HEK293 (cell line): ENCODE results near the gene RBFOX2.

Experiments used
- CTCF ChIA-PET: fragments of 350-600 bp; formaldehyde crosslinking; extraction: SDS; loops from one replicate; lab custom pipeline; 2021; ENCODE audit warnings: antibody characterized with exemption; lab: Yijun Ruan, JAX
- POLR2A ChIA-PET: fragments of 300-600 bp; formaldehyde crosslinking; extraction: SDS; loops from one replicate; lab custom pipeline; 2020; ENCODE audit warnings: antibody characterized with exemption, inconsistent platforms; lab: Yijun Ruan, JAX
- H3K27ac ChIP-seq: fragments of 200-500 bp; sonication (Bioruptor generic); 2 replicates; pipeline ENCODE4 v1.5.1; 2014; ENCODE audit warnings: low read depth, low read length, control low read depth, inconsistent platforms; ENCODE audit errors: extremely low read depth
- H3K36me3 ChIP-seq, 2 experiments: fragments of 200-500 bp in 1 of 2; sonication (Bioruptor generic) in 1 of 2; 1 replicate in 1 of 2; 2 replicates in 1 of 2; pipeline ENCODE4 v1.5.1; 2014 to 2017; ENCODE audit warnings: inconsistent platforms in 2 of 2, low read length in 2 of 2; ENCODE audit not compliant: control insufficient read depth in 2 of 2, insufficient read depth in 1 of 2
- H3K4me1 ChIP-seq: fragments of 200-500 bp; sonication (Bioruptor generic); 2 replicates; pipeline ENCODE4 v1.5.1; 2014; ENCODE audit warnings: mild to moderate bottlenecking, low read length, inconsistent platforms; ENCODE audit not compliant: control insufficient read depth, insufficient read depth
- H3K4me3 ChIP-seq: 2 replicates; pipeline ENCODE4 v1.5.1; 2011; ENCODE audit warnings: low read depth, mild to moderate bottlenecking, control low read depth, low read length, moderate library complexity
- H3K9me3 ChIP-seq: fragments of 200-500 bp; sonication (Bioruptor generic); 2 replicates; pipeline ENCODE4 v1.5.1; 2014; ENCODE audit warnings: low read depth, low read length, inconsistent platforms; ENCODE audit not compliant: control insufficient read depth, insufficient read depth
- FEZF1 ChIP-seq: fragments of 450-650 bp; formaldehyde crosslinking; IDR thresholded peaks from 2 replicates; pipeline ENCODE4 v1.5.1; 2016; ENCODE audit warnings: missing biosample characterization, missing genetic modification characterization
- GLI2 ChIP-seq: fragments of 450-650 bp; formaldehyde crosslinking; IDR thresholded peaks from 2 replicates; pipeline ENCODE4; 2017; ENCODE audit warnings: missing biosample characterization, missing genetic modification characterization, low read depth, borderline replicate concordance
- GLIS1 ChIP-seq: fragments of 450-650 bp; formaldehyde crosslinking; IDR thresholded peaks from 2 replicates; pipeline ENCODE4 v1.5.1; 2016; ENCODE audit warnings: missing biosample characterization, missing genetic modification characterization
- KLF1 ChIP-seq: fragments of 450-650 bp; formaldehyde crosslinking; IDR thresholded peaks from 2 replicates; pipeline ENCODE4 v1.5.1; 2016; ENCODE audit warnings: missing biosample characterization, missing genetic modification characterization
- MZF1 ChIP-seq: fragments of 450-650 bp; formaldehyde crosslinking; IDR thresholded peaks from 2 replicates; pipeline ENCODE4 v1.5.1; 2017; ENCODE audit warnings: missing biosample characterization, missing genetic modification characterization, borderline replicate concordance
- OSR2 ChIP-seq: fragments of 450-650 bp; formaldehyde crosslinking; IDR thresholded peaks from 2 replicates; pipeline ENCODE4 v1.5.1; 2016; ENCODE audit warnings: missing biosample characterization, missing genetic modification characterization
- PRDM1 ChIP-seq: fragments of 450-650 bp; formaldehyde crosslinking; IDR thresholded peaks from 2 replicates; pipeline ENCODE4; 2016; ENCODE audit warnings: missing biosample characterization, missing genetic modification characterization
- TRIM28 ChIP-seq: IDR thresholded peaks from 2 replicates; pipeline ENCODE4 v1.6.1; 2011; ENCODE audit warnings: low read length, control low read depth, borderline replicate concordance
- ZFP69B ChIP-seq: fragments of 450-650 bp; formaldehyde crosslinking; IDR thresholded peaks from 2 replicates; pipeline ENCODE4 v1.5.1; 2016; ENCODE audit warnings: missing biosample characterization, missing genetic modification characterization
- ZIC2 ChIP-seq: fragments of 450-650 bp; formaldehyde crosslinking; IDR thresholded peaks from 2 replicates; pipeline ENCODE4 v1.5.1; 2016; ENCODE audit warnings: missing biosample characterization, missing genetic modification characterization
- ZNF140 ChIP-seq: fragments of 450-650 bp; formaldehyde crosslinking; IDR thresholded peaks from 2 replicates; pipeline ENCODE4 v1.5.1; 2016; ENCODE audit warnings: missing biosample characterization, missing genetic modification characterization
- ZNF146 ChIP-seq: fragments of 450-650 bp; formaldehyde crosslinking; IDR thresholded peaks from 2 replicates; pipeline ENCODE4 v1.5.1; 2016; ENCODE audit warnings: missing biosample characterization, missing genetic modification characterization
- ZNF2 ChIP-seq: fragments of 450-650 bp; formaldehyde crosslinking; IDR thresholded peaks from 2 replicates; pipeline ENCODE4 v1.5.1; 2016; ENCODE audit warnings: missing biosample characterization, missing genetic modification characterization
- ZNF211 ChIP-seq: fragments of 450-650 bp; formaldehyde crosslinking; IDR thresholded peaks from 2 replicates; pipeline ENCODE4 v1.5.1; 2016; ENCODE audit warnings: low read depth, missing biosample characterization, missing genetic modification characterization
- ZNF26 ChIP-seq: fragments of 450-650 bp; formaldehyde crosslinking; IDR thresholded peaks from 2 replicates; pipeline ENCODE4 v1.5.1; 2016; ENCODE audit warnings: missing biosample characterization, missing genetic modification characterization
- ZNF302 ChIP-seq: fragments of 450-650 bp; formaldehyde crosslinking; IDR thresholded peaks from 2 replicates; pipeline ENCODE4 v1.5.1; 2016; ENCODE audit warnings: missing biosample characterization, missing genetic modification characterization, low read depth
- ZNF366 ChIP-seq: fragments of 450-650 bp; formaldehyde crosslinking; conservative IDR thresholded peaks from 2 replicates; pipeline ENCODE4 v1.5.1; 2016; ENCODE audit warnings: missing biosample characterization, missing genetic modification characterization
- ZNF404 ChIP-seq: fragments of 450-650 bp; formaldehyde crosslinking; IDR thresholded peaks from 2 replicates; pipeline ENCODE4 v1.5.1; 2017; ENCODE audit warnings: missing biosample characterization, missing genetic modification characterization
- ZNF423 ChIP-seq: fragments of 450-650 bp; formaldehyde crosslinking; IDR thresholded peaks from 2 replicates; pipeline ENCODE4 v1.5.1; 2016; ENCODE audit warnings: missing biosample characterization, missing genetic modification characterization
- ZNF596 ChIP-seq: fragments of 450-650 bp; IDR thresholded peaks from 2 replicates; pipeline ENCODE4 v1.5.0; 2018; ENCODE audit warnings: missing biosample characterization, mild to moderate bottlenecking, missing genetic modification characterization, moderate library complexity
- ZNF610 ChIP-seq: fragments of 450-650 bp; formaldehyde crosslinking; IDR thresholded peaks from 2 replicates; pipeline ENCODE4 v1.5.1; 2016; ENCODE audit warnings: missing biosample characterization, missing genetic modification characterization, borderline replicate concordance
- ZNF692 ChIP-seq: fragments of 450-650 bp; formaldehyde crosslinking; IDR thresholded peaks from 2 replicates; pipeline ENCODE4 v1.5.1; 2016; ENCODE audit warnings: missing biosample characterization, missing genetic modification characterization
- ZNF701 ChIP-seq: fragments of 450-650 bp; formaldehyde crosslinking; IDR thresholded peaks from 2 replicates; pipeline ENCODE4 v1.5.1; 2016; ENCODE audit warnings: missing biosample characterization, missing genetic modification characterization
- TF ChIP-seq, protein P1 (sequence below): fragments of 450-650 bp; formaldehyde crosslinking; IDR thresholded peaks from 2 replicates; pipeline ENCODE4 v1.5.1; 2016; ENCODE audit warnings: missing biosample characterization, missing genetic modification characterization
- TF ChIP-seq, protein P2 (sequence below): fragments of 450-650 bp; formaldehyde crosslinking; IDR thresholded peaks from 2 replicates; pipeline ENCODE4 v1.5.1; 2016; ENCODE audit warnings: missing biosample characterization, missing genetic modification characterization
- TF ChIP-seq, protein P3 (sequence below): fragments of 450-650 bp; formaldehyde crosslinking; IDR thresholded peaks from 2 replicates; pipeline ENCODE4 v1.5.1; 2016; ENCODE audit warnings: missing biosample characterization, missing genetic modification characterization

RBFOX2 gene

GRCh38 chr22:35894937-35895708 lies 133.5 kb downstream of the RBFOX2 start (continued):
- TF ChIP-seq, protein P1, sequence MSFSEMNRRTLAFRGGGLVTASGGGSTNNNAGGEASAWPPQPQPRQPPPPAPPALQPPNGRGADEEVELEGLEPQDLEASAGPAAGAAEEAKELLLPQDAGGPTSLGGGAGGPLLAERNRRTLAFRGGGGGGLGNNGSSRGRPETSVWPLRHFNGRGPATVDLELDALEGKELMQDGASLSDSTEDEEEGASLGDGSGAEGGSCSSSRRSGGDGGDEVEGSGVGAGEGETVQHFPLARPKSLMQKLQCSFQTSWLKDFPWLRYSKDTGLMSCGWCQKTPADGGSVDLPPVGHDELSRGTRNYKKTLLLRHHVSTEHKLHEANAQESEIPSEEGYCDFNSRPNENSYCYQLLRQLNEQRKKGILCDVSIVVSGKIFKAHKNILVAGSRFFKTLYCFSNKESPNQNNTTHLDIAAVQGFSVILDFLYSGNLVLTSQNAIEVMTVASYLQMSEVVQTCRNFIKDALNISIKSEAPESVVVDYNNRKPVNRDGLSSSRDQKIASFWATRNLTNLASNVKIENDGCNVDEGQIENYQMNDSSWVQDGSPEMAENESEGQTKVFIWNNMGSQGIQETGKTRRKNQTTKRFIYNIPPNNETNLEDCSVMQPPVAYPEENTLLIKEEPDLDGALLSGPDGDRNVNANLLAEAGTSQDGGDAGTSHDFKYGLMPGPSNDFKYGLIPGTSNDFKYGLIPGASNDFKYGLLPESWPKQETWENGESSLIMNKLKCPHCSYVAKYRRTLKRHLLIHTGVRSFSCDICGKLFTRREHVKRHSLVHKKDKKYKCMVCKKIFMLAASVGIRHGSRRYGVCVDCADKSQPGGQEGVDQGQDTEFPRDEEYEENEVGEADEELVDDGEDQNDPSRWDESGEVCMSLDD, result peak; percentile 78; the same call in 1 of the 2 replicates
- peak; percentile 36; the same call in 1 of the 2 replicates for TF ChIP-seq ZNF2 (tag by site-specific recombination)
- no peak for TF ChIP-seq ZNF140 (tag by site-specific recombination)
- TF ChIP-seq PRDM1 (tag by site-specific recombination), result peak; percentile 74; the same call in 1 of the 2 replicates
- peak; percentile 83; the same call in 1 of the 2 replicates for TF ChIP-seq ZNF610 (tag by site-specific recombination)
- TF ChIP-seq ZNF596 (tag by site-specific recombination), result peak; percentile 94
- 0 out of 2 replicates have a peak, but pooled peaks have one; percentile 44 for TF ChIP-seq ZFP69B
- TF ChIP-seq, protein P2, sequence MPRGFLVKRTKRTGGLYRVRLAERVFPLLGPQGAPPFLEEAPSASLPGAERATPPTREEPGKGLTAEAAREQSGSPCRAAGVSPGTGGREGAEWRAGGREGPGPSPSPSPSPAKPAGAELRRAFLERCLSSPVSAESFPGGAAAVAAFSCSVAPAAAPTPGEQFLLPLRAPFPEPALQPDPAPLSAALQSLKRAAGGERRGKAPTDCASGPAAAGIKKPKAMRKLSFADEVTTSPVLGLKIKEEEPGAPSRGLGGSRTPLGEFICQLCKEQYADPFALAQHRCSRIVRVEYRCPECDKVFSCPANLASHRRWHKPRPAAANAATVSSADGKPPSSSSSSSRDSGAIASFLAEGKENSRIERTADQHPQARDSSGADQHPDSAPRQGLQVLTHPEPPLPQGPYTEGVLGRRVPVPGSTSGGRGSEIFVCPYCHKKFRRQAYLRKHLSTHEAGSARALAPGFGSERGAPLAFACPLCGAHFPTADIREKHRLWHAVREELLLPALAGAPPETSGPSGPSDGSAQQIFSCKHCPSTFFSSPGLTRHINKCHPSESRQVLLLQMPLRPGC, result peak; percentile 55; the same call in 1 of the 2 replicates
- peak; percentile 66; the same call in 1 of the 2 replicates for TF ChIP-seq ZNF692 (tag by site-specific recombination)
- TF ChIP-seq ZNF701 (tag by site-specific recombination), result no peak
- peak; percentile 64; the same call in 1 of the 2 replicates for TF ChIP-seq ZNF366 (tag by site-specific recombination)
- peak; percentile 65 for TF ChIP-seq FEZF1
- peak; percentile 89 for TF ChIP-seq KLF1

DNA sequence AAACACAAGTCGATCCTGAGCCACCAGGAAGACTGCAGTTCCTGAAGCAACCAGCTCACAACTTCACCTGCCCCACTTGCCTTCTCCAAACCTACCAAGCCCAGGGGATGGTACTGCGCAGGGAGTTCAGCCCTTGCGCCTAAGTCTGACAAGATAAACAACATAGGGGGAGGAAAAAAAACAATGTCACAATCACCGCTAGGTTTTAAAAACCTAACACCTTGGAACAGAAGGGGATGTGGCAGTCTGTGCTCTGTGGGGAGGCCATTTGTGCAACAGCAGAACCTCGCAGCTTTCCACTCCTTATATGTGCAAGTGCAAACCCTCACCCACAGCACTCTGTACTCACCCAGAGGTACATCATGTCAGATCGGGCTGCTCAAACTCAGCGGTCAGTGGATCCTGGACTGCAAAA lies 134.2 kb downstream of the RBFOX2 start:
- peaks cover 23% of the 10 kb centered on the region for H3K4me1 ChIP-seq
- POLR2A ChIA-PET, result interaction anchor here (1.1 to 1.3 kb wide), 2 partner anchors 11 to 21 kb away, joined by 3 to 5 read pairs; no protein-coding TSS in a partner anchor
- no peaks in the 10 kb centered on the region for H3K9me3 ChIP-seq
- H3K36me3 ChIP-seq, result no peaks in the 10 kb centered on the region
- H3K4me3 ChIP-seq, result no peak overlapping the region
- CTCF ChIA-PET, result interaction anchor here (0.7 to 1.7 kb wide), 4 partner anchors 10 to 311 kb away, joined by 3 to 5 read pairs (median 3); no protein-coding TSS in a partner anchor
- no peak overlapping the region for H3K27ac ChIP-seq
- TF ChIP-seq ZNF423, result no peak
- TF ChIP-seq ZNF404 (tag by site-specific recombination), result no peak
- TF ChIP-seq GLI2 (tag by site-specific recombination), result no peak
- no peak for TF ChIP-seq ZNF146 (tag by site-specific recombination)
- peak; percentile 92; the same call in 1 of the 2 replicates for TF ChIP-seq MZF1 (tag by site-specific recombination)
- TF ChIP-seq, protein P3, sequence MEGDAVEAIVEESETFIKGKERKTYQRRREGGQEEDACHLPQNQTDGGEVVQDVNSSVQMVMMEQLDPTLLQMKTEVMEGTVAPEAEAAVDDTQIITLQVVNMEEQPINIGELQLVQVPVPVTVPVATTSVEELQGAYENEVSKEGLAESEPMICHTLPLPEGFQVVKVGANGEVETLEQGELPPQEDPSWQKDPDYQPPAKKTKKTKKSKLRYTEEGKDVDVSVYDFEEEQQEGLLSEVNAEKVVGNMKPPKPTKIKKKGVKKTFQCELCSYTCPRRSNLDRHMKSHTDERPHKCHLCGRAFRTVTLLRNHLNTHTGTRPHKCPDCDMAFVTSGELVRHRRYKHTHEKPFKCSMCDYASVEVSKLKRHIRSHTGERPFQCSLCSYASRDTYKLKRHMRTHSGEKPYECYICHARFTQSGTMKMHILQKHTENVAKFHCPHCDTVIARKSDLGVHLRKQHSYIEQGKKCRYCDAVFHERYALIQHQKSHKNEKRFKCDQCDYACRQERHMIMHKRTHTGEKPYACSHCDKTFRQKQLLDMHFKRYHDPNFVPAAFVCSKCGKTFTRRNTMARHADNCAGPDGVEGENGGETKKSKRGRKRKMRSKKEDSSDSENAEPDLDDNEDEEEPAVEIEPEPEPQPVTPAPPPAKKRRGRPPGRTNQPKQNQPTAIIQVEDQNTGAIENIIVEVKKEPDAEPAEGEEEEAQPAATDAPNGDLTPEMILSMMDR (tag by site-specific recombination), result 0 out of 2 replicates have a peak, but pooled peaks have one; percentile 9
- TF ChIP-seq GLIS1, result peak; percentile 21; the same call in 1 of the 2 replicates
- TF ChIP-seq ZNF26 (tag by site-specific recombination), result no peak
- TF ChIP-seq TRIM28, result no peak
- TF ChIP-seq ZIC2 (tag by site-specific recombination), result peak; percentile 36
- TF ChIP-seq OSR2 (tag by site-specific recombination), result no peak
- no peak for TF ChIP-seq ZNF302 (tag by site-specific recombination)
- no peak for TF ChIP-seq ZNF211 (tag by site-specific recombination)
